22Rv1 (cell line): ENCODE results near the gene PTPRM.

Source experiments
- CTCF ChIP-seq: fragments of 450-650 bp; IDR thresholded peaks from 2 replicates; pipeline ENCODE4 v1.5.1; 2017; ENCODE audit warnings: mild to moderate bottlenecking
- ZFX ChIP-seq: fragments of 450-650 bp; IDR thresholded peaks from 2 replicates; pipeline ENCODE4 v1.6.1; 2017; ENCODE audit warnings: antibody characterized with exemption, borderline replicate concordance

GRCh38 chr18:7737550-7737949 lies 170.4 kb downstream of the PTPRM start:
- TF ChIP-seq CTCF (no peak), ZFX (no peak)
